T-helper 2 cell treated with Interferon-gamma antibody and Interleukin-4, amounts not matched to agents 100 ng/mL and 5 ng/mL, for 36 hours (primary cell): ENCODE results near the gene EME1. TPM values are rescaled to one million over a fixed set of nuclear protein-coding genes. Genes with fewer than 3 reads are reported as not detected.
"Not testable (repeated sequence)": the region's sequence is repeated elsewhere in the genome, so short reads cannot be mapped to it uniquely, and the experiment has no call there.

ENCODE experiments used
- intact Hi-C: fragments of 100-400 bp; cut with micrococcal nuclease; formaldehyde crosslinking; loops from one replicate; pipeline ENCODE4 v1.15.1; 2023
- total RNA-seq: library from RNA; stranded (reverse); gene quantifications from 2 replicates; pipeline ENCODE4 v1.2.3, GENCODE V29; 2022

Gene EME1
- total RNA-seq, 1 donor from 2014 or later = 23.2 TPM

- intact Hi-C loops = no loop called here
These were observed 13.5 kb downstream of the EME1 start for GRCh38 chr17:50386510-50386909.

DNA sequence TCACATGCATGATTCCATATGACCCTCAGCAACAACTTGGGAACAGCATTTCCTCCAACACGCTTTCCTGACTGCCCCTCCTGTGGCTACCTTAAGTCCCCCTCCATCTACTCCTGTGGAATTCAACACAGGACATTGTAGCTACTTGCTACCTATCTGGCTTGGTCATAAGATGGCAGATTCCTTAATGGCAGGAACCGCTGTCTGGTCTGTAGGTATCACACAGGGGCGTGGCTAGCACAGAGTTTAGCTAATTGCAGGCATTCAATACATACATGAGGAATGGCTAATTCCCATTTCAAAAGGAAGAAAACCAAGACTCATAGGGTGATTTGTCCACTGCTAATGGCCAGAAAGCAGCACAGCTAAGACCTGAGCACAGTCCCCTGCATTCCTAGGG, 15.7 kb downstream of the EME1 start:
- intact Hi-C loops = no loop called here

GRCh38 chr17:50389534-50389933, 16.5 kb downstream of the EME1 start:
- intact Hi-C loops = no loop called here

GRCh38 chr17:50392621-50393020, 19.6 kb downstream of the EME1 start:
- intact Hi-C loops = no loop called here

- intact Hi-C loops = no loop called here
These were observed 20.7 kb downstream of the EME1 start for GRCh38 chr17:50393700-50394099.

DNA sequence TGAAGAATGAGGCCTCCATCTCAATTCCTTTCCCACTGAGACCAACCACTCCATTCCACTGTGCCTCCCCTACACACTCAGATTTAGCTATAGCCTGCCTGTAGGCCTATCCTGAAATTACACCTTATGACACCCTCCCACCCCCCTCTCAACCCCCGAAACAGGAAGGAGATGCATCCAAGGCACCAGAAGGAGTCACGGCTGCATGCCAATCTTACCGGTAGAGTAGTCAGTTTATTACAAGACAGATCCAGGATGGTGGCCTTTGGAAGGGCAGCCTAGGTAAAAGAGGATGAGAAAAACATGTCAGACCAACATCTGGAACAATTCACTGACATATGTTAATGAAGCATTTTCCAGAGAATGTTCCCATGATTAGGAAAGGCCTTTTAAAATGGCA, 21.7 kb downstream of the EME1 start:
- intact Hi-C loops = no loop called here

DNA sequence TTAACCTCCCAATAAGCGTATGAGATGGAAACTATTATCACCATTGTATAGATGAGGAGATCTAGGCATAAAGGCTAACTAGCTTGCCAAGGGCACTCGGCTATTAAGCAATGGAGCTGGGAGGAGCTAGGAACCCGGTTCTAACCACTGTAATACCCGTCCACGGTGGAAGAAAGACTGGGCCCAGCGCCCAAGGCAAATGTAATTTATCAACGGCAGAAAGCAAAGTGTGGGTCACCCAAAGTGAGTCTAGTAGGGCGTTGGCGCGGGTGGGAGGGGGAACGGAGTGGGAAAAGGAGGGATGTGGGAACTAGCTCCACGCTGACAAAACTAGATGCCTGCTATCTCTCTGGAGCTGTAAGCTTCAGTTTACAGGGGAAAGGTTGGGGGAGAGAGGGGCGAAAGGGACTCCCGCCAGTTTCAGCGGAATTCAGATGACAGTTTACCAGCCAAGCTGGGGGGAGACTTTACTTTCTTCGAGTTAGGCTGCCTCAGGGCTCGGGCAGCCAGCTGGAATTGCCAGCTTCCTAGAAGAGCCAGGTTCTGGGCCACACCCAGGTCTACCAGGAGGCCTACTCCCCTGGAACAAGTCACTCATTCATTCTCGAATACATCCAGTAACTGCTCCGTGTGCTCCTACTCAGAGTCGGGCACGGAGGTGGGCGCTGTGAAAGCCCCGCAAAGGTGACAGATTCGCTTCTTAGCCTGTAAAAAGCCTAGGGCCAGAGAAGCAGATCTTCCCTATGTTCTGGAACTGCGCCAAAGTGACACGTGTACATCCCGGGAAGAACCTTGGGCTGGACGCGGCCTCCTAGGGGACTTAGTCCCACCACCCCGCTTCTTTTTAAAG, 23.5 kb downstream of the EME1 start:
- intact Hi-C loops = loop anchor here (1.0 to 2.0 kb wide), 4 partner anchors 24 to 82 kb away; partner anchors contain the start of genes EME1, MRPL27 and RSAD1

DNA sequence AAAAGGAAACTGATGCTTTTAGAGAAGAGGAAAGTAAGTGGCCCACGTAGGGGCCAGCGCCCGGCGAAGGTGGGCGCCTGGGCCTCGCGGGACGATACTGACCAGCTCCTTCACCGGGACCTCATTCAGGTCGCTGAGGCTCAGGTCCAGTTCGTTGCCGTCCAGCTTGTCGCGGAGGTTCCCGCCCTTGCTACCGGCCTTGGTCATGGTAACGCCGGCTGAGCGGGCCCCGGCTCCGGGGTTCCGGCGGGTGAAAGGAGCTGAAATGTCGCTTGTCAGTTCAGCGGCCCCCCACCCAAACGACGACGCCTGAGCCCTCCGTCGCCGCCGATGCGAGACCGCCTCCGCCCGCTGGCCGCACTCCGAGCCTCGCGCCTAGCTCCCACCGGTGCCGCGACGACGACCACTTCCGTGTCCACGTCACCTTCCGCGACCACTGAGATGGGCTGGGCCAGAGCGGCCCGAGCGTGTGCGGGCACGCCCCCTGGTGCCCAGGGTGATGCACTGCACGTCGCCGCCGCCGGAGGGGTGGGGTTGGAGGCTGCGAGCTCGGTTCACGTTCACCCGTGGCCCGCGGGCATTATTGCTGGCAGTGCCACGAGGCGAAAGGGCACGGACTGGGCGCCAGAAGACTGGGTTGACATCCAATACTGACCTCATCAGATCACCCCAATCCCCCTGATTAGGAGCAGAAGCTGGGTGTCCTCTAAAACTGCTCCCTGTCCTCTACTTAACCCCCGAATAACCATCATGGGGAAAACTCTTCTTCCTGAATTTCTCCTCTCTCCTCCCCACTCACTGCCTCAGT, 24.3 kb downstream of the EME1 start, which contains the start of gene LRRC59:
Gene LRRC59, minus strand, starts transcription at position 413 of the 808 bp plus-strand sequence. Its CDS starts 206 bp downstream, at position 207.
- intact Hi-C loops = loop anchor here (1.0 to 2.0 kb wide), 4 partner anchors 25 to 81 kb away; partner anchors contain the start of genes EME1, MRPL27 and RSAD1

GRCh38 chr17:50397919-50398285, 24.9 kb downstream of the EME1 start:
- intact Hi-C loops = loop anchor here (1.0 to 2.0 kb wide), 4 partner anchors 25 to 81 kb away; partner anchors contain the start of genes EME1, MRPL27 and RSAD1

GRCh38 chr17:50398672-50399071, 25.6 kb downstream of the EME1 start:
- intact Hi-C loops = not testable (repeated sequence)

DNA sequence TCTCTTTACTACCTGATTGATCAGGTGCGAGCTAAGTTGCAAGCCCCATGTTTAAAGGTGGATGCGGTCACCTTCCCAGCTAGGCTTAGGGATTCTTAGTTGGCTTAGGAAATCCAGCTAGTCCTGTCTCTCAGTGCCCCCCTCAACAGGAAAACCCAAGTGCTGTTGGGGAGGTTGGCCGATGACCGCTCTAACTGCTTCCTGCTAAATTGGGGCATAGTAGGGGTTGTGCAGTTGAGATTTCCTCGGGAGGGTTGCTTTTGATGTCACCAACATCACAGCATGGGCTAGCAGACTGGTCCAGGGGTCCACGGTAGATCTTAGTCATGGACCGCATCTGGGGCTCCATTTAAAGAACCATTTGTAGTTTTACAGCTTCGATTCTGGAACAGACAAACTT, 26.6 kb downstream of the EME1 start:
- intact Hi-C loops = not testable (repeated sequence)

GRCh38 chr17:50405351-50405750, 32.3 kb downstream of the EME1 start:
- intact Hi-C loops = not testable (repeated sequence)

DNA sequence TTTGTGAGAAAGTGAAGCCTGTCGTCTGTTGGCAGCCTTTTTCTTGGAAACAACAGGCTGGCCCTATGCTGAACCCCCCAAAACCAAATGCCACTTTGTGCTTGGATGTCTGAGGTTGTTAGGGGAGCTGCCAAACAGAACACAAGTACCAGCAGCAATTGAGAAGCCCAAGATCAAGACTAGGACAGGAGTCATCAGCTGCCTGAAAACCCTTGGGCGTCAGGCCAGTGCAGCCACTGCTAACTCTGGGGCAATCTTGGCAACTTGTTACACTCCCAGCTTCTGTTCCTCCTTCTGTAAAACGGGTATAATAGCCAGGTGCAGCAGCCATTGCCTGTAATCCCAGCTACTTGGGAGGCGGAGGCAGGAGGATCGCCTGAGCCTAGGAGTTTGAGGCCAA, 33.5 kb downstream of the EME1 start:
- intact Hi-C loops = no loop called here

GRCh38 chr17:50407921-50408320, 34.9 kb downstream of the EME1 start:
- intact Hi-C loops = no loop called here

- intact Hi-C loops = no loop called here
These were observed 39.2 kb downstream of the EME1 start for GRCh38 chr17:50412188-50412732.

DNA sequence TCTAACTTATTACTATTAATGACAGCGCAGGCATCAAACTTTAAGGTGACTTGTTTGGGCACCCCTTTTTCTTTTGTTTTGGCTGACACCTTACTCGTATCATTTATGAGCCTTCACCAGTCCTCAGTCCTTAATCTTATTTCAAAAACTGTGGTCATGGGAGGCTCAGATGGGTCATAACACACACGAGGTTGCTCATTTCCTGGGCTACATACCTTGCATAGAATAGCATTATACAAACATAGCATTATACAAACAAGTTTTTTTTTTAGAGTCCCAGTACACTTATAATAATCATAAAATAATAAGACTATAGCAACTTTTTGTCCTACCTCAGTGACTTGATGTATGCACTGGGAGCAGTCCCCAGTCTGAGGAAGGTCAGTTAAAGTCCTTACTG, 41.8 kb downstream of the EME1 start:
- intact Hi-C loops = no loop called here

DNA sequence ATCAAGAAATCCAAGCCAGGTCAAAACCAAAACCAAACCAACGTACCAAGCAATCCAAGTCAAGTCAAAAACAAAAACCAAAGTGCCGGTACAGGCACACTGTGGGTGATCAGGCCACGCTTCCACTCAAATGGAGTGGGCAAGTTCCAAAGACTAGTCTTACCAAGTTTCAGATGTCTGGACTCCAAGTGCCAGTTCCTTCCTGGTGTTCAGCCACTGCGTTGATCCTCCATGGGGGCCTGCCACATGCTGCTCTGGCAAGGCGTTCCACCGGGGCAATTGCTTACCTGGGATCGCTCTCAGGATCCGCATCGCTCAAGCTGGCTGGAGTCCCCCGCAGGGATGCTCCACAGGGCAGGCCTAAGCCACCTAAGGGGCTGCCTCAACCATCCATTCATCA, 46.5 kb downstream of the EME1 start:
- intact Hi-C loops = not testable (repeated sequence)

DNA sequence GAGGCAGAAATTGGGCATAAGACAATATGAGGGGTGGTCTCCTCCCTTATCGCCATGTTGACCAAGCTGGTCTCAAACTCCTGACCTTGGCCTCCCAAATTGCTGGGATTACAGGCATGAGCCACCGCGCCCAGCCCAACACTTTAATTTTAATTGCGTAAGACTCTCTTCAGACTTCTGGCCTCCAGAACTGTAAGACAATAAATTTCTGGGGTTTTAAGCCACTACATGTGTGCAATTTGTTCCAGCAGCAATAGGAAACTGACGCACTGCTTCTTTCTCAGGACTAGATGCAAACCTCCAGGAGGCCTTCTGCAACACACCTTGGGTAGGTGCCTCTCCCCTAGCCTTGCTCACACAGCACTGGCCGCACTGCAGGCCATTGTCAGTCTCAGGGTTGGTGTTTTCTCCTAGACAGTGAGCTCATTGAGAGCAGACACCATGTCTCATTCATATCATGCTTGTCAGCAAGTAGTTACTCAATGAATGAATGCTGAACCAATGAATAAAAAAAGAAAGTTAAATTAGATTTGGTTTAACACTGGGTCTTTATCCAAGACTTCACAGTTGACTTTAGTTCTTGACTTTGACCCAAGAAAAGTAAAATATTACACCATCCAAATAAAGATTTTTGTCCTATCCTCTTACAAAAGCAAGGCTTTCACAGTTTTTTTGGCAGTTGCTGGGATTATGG, 47.5 kb downstream of the EME1 start:
- intact Hi-C loops = no loop called here

DNA sequence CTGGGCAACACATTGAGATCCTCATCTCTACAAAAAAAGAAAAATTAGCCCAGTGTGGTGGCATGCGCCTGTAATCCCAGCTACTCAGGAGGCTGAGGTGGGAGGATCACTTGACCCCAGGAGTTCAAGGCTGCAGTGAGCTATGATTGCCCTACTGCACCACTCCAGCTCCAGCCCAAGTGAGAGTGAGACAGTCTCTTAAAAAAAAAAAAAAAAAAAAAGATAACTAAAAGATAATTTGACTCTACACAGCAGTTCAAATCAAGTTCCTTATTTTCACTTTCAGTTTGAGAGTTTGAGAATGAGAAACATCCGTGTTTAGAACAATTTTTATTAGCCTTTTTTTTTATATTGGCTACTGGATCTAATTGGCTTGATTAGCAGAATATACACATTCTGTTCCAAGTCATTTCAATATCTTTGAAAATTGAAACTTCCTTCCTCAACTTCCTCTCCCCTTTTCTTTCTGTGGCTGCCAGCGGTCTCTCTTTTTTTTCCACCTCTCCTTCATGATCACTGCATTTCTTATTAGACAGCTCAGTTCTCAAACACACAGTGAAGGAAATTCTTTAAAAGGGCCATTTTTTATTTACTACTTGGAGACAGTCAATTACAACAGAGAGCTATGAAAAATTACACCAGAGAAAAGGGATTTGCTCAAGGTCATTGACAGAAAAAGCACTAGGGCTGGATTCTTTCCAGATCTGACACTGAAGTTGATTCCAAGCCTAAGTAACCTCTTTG, 48.5 kb downstream of the EME1 start:
- intact Hi-C loops = no loop called here

DNA sequence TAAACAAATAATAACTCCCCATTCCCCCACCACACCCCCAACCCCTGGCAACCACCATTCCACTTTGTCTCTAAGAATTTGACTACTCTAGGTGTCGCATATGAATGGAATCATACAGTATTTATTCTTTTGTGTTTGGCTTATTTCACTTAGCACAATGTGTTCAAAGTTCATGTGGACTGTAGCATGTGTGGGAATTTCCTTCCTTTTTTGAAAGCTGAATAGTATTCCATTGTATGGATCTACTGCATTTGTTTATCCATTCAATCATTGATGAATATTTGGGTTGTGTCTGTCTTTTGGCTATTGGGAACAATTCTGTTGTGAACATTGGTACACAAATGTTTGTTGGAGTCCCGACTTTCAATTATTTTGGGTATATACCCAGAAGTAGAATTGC, 49.7 kb downstream of the EME1 start:
- intact Hi-C loops = no loop called here
